ENCODE results near the gene CXCL11.

CXCL11 gene

GRCh38 chr4:76012388-76012801 is 23.5 kb downstream of the CXCL11 start:
- Histone ChIP-seq H3K9ac (ENCODE audit: insufficient read length) (peak overlapping the region; percentile 69), H3K27ac (peak overlapping the region; percentile 95), H3K9me3 (ENCODE audit: low read depth, low read length) (no peaks in the 10 kb centered on the region), H3K36me3 (ENCODE audit: insufficient read depth, low read length) (no peaks in the 10 kb centered on the region), H3K4me3 (peak overlapping the region; percentile 61)
- DNase-seq (ENCODE audit: low read depth, low spot score): no peak
- TF ChIP-seq FOXP2 (optimal IDR thresholded peaks at IDR 0.05; ENCODE audit: control extremely low read depth, extremely low read length, insufficient read depth): no peak
- TF ChIP-seq POLR2AphosphoS5 (IDR thresholded peaks at IDR 0.05; ENCODE audit: borderline replicate concordance, low read depth, low read length): no peak
- no peak for TF ChIP-seq EZH2 (IDR thresholded peaks at IDR 0.05)

DNA sequence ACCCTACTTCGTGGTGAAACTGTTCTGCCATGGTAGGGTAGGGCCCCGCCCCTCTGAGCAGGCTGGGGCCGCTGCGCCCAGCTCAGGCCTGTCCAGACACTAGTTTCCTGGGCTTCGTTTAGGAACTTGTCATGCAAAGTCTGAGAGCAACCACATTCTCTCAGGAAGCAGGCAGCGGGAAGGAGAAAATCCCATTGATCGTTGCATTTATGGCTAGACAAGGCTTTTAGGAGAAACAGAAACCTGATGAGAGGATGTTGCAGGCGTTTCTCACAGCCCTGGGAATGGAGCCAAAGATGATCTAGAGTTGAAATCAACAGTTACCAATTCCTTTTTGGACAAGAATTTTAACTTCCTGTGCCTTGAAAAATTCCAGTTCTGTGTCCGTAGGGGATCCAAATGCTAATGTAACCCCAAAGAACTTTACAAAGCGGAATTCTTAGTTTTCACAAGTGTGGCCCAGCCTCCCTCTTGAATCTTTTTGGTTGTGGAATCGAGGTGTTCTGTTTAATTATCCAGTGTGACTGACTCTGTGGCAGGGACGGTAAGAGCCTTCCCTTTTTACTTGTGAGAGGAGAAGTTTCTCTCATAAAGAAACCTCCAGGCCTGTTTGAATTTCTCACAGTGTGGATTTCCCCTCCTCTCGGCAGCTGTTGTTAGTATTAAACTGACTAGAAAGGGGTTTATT is 24.0 kb downstream of the CXCL11 start:
- Histone ChIP-seq H3K27ac (peak overlapping the region; percentile 95), H3K9ac (ENCODE audit: insufficient read length) (peak overlapping the region; percentile 69), H3K4me3 (peak overlapping the region; percentile 61), H3K36me3 (ENCODE audit: insufficient read depth, low read length) (no peaks in the 10 kb centered on the region), H3K9me3 (ENCODE audit: low read depth, low read length) (no peaks in the 10 kb centered on the region)
- peak; percentile 72 for DNase-seq (ENCODE audit: low read depth, low spot score)
- TF ChIP-seq EZH2 (IDR thresholded peaks at IDR 0.05): no peak
- TF ChIP-seq POLR2AphosphoS5 (IDR thresholded peaks at IDR 0.05; ENCODE audit: borderline replicate concordance, low read depth, low read length): no peak; the same call in 1 of the 2 replicates
- no peak for TF ChIP-seq FOXP2 (optimal IDR thresholded peaks at IDR 0.05; ENCODE audit: control extremely low read depth, extremely low read length, insufficient read depth)

DNA sequence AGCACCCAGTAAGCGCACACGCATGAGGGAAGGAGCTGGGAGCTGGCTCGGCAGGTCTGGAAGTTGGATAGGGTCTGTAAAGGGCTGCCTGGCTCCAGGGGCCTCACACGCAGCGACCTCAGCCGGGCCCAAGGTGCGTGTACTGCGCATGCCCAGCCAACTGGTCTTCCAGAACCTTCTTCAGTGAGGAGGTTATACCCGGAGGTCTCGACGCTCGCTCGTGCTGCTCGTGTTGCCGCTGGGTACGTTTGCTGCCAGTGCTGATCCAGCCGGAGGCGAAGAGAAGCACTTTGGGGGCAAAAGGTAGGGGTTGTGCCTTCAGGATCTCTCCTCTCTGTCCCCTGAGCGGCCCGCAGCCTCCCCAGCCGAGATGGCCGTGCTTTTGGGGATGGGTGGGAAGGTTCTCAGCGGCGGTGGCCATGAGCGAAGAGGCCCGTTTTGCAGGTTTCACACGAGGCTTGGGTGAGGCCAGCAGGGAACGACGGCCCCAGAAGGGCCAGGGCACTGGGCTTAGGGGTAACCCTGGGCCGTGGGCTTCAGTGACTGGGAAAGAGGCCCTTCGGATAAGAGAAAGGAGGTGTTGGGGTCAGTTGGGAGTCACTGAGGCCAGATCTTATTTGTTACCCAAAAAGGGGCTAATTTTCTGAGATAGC is 24.7 kb downstream of the CXCL11 start:
- peak overlapping the region; percentile 95 for H3K27ac ChIP-seq
- no peak overlapping the region for H3K9ac ChIP-seq (ENCODE audit: insufficient read length)
- H3K36me3 ChIP-seq (ENCODE audit: insufficient read depth, low read length): no peaks in the 10 kb centered on the region
- TF ChIP-seq POLR2AphosphoS5 (IDR thresholded peaks at IDR 0.05; ENCODE audit: borderline replicate concordance, low read depth, low read length) (no peak), EZH2 (IDR thresholded peaks at IDR 0.05) (no peak), FOXP2 (optimal IDR thresholded peaks at IDR 0.05; ENCODE audit: control extremely low read depth, extremely low read length, insufficient read depth) (no peak)
- no peaks in the 10 kb centered on the region for H3K9me3 ChIP-seq (ENCODE audit: low read depth, low read length)
- peak overlapping the region; percentile 61 for H3K4me3 ChIP-seq
- DNase-seq (ENCODE audit: low read depth, low spot score): no peak

DNA sequence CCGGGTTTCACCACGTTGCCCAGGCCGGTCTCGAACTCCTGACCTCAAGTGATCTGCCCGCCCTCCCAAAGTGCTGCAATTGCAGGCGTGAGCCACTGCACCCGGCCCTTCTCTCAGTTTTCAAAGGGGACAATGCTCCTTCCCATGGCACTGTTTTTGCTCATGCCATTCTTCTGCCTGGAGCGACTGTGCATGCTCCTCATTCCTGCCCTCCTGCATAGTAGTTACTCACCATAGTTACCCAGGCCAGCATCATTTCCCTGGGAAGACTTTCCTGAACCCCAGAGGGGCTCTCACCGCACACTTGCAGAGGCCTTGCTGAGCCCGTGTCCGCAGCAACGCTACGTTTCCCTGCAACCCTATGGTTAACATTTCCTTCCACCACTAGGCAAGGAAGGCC is 25.3 kb downstream of the CXCL11 start:
- no peak for DNase-seq (ENCODE audit: low read depth, low spot score)
- Histone ChIP-seq H3K27ac (no peak overlapping the region), H3K4me3 (no peak overlapping the region), H3K36me3 (ENCODE audit: insufficient read depth, low read length) (no peaks in the 10 kb centered on the region), H3K9me3 (ENCODE audit: low read depth, low read length) (no peaks in the 10 kb centered on the region), H3K9ac (ENCODE audit: insufficient read length) (no peak overlapping the region)
- TF ChIP-seq POLR2AphosphoS5 (IDR thresholded peaks at IDR 0.05; ENCODE audit: borderline replicate concordance, low read depth, low read length) (no peak), FOXP2 (optimal IDR thresholded peaks at IDR 0.05; ENCODE audit: control extremely low read depth, extremely low read length, insufficient read depth) (no peak), EZH2 (IDR thresholded peaks at IDR 0.05) (no peak)

DNA sequence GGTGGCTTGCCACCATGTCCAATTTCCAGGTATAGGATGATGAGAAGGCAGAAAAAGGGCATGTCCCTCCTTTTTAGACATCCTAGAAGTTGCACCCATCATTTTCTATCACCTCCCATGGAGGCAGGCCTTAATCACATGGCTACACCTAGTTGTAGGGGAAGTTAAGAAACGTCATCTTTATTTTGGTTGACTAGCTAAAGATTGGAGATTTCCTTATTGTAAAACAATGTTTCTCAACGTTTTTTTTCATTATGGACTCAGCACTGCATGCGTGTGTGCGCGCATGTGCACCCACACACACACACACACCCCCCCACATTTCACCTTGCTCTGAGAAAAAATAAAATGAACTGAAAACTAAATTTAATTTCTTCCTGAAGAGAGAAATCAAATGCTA is 26.6 kb downstream of the CXCL11 start:
- TF ChIP-seq POLR2AphosphoS5 (IDR thresholded peaks at IDR 0.05; ENCODE audit: borderline replicate concordance, low read depth, low read length) (no peak), FOXP2 (optimal IDR thresholded peaks at IDR 0.05; ENCODE audit: control extremely low read depth, extremely low read length, insufficient read depth) (no peak), EZH2 (IDR thresholded peaks at IDR 0.05) (no peak)
- Histone ChIP-seq H3K4me3 (no peak overlapping the region), H3K36me3 (ENCODE audit: insufficient read depth, low read length) (no peaks in the 10 kb centered on the region), H3K9ac (ENCODE audit: insufficient read length) (no peak overlapping the region), H3K9me3 (ENCODE audit: low read depth, low read length) (no peaks in the 10 kb centered on the region), H3K27ac (no peak overlapping the region)
- DNase-seq (ENCODE audit: low read depth, low spot score): no peak

GRCh38 chr4:76007089-76007862 is 28.6 kb downstream of the CXCL11 start, which contains the start of gene CXCL9:
Gene CXCL9 (minus strand): TSS chr4:76007509. CDS start chr4:76007449, 60 bp downstream.
- no peaks in the 10 kb centered on the region for H3K9me3 ChIP-seq (ENCODE audit: low read depth, low read length)
- TF ChIP-seq FOXP2 (optimal IDR thresholded peaks at IDR 0.05; ENCODE audit: control extremely low read depth, extremely low read length, insufficient read depth) (no peak), POLR2AphosphoS5 (IDR thresholded peaks at IDR 0.05; ENCODE audit: borderline replicate concordance, low read depth, low read length) (no peak), EZH2 (IDR thresholded peaks at IDR 0.05) (no peak)
- no peak for DNase-seq (ENCODE audit: low read depth, low spot score)
- no peak within 1 kb of the TSS for H3K9ac ChIP-seq (ENCODE audit: insufficient read length)
- H3K4me3 ChIP-seq: no peak within 1 kb of the TSS
- no peaks in the 10 kb centered on the region for H3K36me3 ChIP-seq (ENCODE audit: insufficient read depth, low read length)
- no peak within 1 kb of the TSS for H3K27ac ChIP-seq

DNA sequence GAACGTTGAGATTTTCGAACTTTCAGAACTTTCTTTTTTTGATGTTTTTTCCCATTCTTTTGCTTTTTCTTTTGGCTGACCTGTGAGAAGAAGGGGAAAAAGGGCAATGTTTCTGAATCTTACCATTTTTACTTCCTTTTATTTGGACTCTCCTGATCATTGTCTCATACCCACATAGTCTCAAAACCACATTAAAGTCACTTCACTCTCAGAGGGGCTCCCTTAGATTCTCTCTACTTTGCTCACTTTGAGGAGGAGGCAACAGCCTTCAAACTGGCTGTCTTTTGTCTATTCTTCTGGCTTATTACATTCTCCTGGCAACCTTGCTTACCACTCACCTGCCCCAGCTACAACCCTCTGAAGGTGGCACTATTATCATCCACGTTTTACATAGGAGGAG is 32.2 kb downstream of the CXCL11 start:
- no peak for DNase-seq (ENCODE audit: low read depth, low spot score)
- Histone ChIP-seq H3K9me3 (ENCODE audit: low read depth, low read length) (no peaks in the 10 kb centered on the region), H3K4me3 (no peak overlapping the region), H3K9ac (ENCODE audit: insufficient read length) (no peak overlapping the region), H3K36me3 (ENCODE audit: insufficient read depth, low read length) (no peaks in the 10 kb centered on the region), H3K27ac (no peak overlapping the region)
- no peak for TF ChIP-seq POLR2AphosphoS5 (IDR thresholded peaks at IDR 0.05; ENCODE audit: borderline replicate concordance, low read depth, low read length)
- no peak for TF ChIP-seq FOXP2 (optimal IDR thresholded peaks at IDR 0.05; ENCODE audit: control extremely low read depth, extremely low read length, insufficient read depth)
- no peak for TF ChIP-seq EZH2 (IDR thresholded peaks at IDR 0.05)

DNA sequence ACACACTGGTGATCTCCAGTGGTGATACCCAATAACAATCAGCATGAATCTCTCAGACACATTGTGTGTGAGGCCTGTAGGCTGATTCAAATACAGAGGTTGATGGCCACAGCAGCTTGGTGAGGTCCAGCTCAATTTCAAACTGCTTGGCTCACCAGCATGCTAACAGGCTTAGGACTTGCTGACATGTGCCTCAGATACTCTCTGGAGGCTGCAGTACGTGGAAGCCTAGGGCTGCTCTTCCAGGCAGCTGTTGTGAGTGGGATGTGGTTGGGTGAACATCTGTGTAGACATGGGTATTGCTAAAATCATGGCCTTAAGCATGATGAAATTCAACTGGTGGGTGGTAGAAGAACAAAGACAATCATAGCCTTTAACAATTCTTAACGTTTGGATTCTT is 32.8 kb downstream of the CXCL11 start:
- H3K36me3 ChIP-seq (ENCODE audit: insufficient read depth, low read length): no peaks in the 10 kb centered on the region
- H3K27ac ChIP-seq: no peak overlapping the region
- no peak for DNase-seq (ENCODE audit: low read depth, low spot score)
- no peak overlapping the region for H3K9ac ChIP-seq (ENCODE audit: insufficient read length)
- no peak overlapping the region for H3K4me3 ChIP-seq
- no peaks in the 10 kb centered on the region for H3K9me3 ChIP-seq (ENCODE audit: low read depth, low read length)
- TF ChIP-seq POLR2AphosphoS5 (IDR thresholded peaks at IDR 0.05; ENCODE audit: borderline replicate concordance, low read depth, low read length) (no peak), EZH2 (IDR thresholded peaks at IDR 0.05) (no peak), FOXP2 (optimal IDR thresholded peaks at IDR 0.05; ENCODE audit: control extremely low read depth, extremely low read length, insufficient read depth) (no peak)

Measured in SK-N-MC (cell line).